HepG2 (cell line): ENCODE results near the gene SF3B6. TPM values are rescaled to one million over a fixed set of nuclear protein-coding genes. Genes with fewer than 3 reads are reported as not detected.

Experiments used
- ATAC-seq: fragments of 200-7000 bp; cut with Tn5 transposase; 3 replicates; pipeline ENCODE4 v1.9.1; 2020; ENCODE audit warnings: mild to moderate bottlenecking, moderate library complexity
- BruUV-seq: library from RNA; stranded (reverse); fragments of 400-500 nt; replicated peaks from 2 replicates; lab custom pipeline; 2021; lab: Mats Ljungman, UMichigan
- CTCF ChIA-PET: fragments of 300-600 bp; formaldehyde crosslinking; extraction: SDS; loops from one replicate; lab custom pipeline; 2021; ENCODE audit warnings: low total read pairs, inconsistent platforms, low intra/inter-chr PET ratio; lab: Yijun Ruan, JAX
- POLR2A ChIA-PET: fragments of 350-600 bp; sonication (Branson Sonifier 250); formaldehyde crosslinking; loops from one replicate; lab custom pipeline; 2020; ENCODE audit warnings: antibody characterized with exemption, inconsistent platforms; lab: Yijun Ruan, JAX
- DNase-seq: peaks from one replicate; pipeline ENCODE4 v3.0.0-alpha.2; 2015; ENCODE audit warnings: low spot score
- FAIRE-seq: peaks from 3 replicates; lab custom pipeline; 2011; peaks lifted over from hg19 to GRCh38; lab: Jason Lieb, UNC
- H2AFZ ChIP-seq: one replicate; pipeline ENCODE4 v1.6.1; 2011; ENCODE audit warnings: low read length, inconsistent platforms
- H3K27ac ChIP-seq: fragments of 300-600 bp; 3 replicates; pipeline ENCODE4 v1.8.0; 2011; ENCODE audit warnings: mixed run types, mild to moderate bottlenecking, mixed read lengths, low read length, inconsistent platforms; ENCODE audit not compliant: insufficient read depth; ENCODE audit errors: extremely low read length
- H3K27me3 ChIP-seq, 2 experiments: fragments of 200-600 bp in 1 of 2; 2 replicates in 1 of 2; 3 replicates in 1 of 2; pipeline versions ENCODE4 v1.6.0 to v1.8.0; 2011; ENCODE audit warnings: low read length in 2 of 2, mild to moderate bottlenecking in 2 of 2, moderate library complexity in 2 of 2, inconsistent platforms in 1 of 2; ENCODE audit not compliant: insufficient read depth in 2 of 2, control insufficient read depth in 1 of 2
- H3K36me3 ChIP-seq, 2 experiments: fragments of 200-600 bp in 1 of 2; replicated peaks in 1 of 2; 2 replicates in 1 of 2; 3 replicates in 1 of 2; pipeline versions ENCODE4 v1.5.1 to v1.8.0; 2011; ENCODE audit warnings: low read length in 2 of 2, inconsistent platforms in 1 of 2; ENCODE audit not compliant: insufficient read depth in 2 of 2, control insufficient read depth in 1 of 2
- H3K4me1 ChIP-seq: 2 replicates; pipeline ENCODE4 v1.5.1; 2012; ENCODE audit warnings: low read length, inconsistent platforms; ENCODE audit not compliant: insufficient read depth
- H3K4me2 ChIP-seq: 2 replicates; pipeline ENCODE4 v1.6.0; 2011; ENCODE audit warnings: low read depth, low read length, inconsistent platforms
- H3K4me3 ChIP-seq, 3 experiments: fragments of 200-600 bp in 1 of 3; sonication (generic), shearing (Covaris generic) in 1 of 3; replicated peaks in 1 of 3; 2 replicates each; pipeline ENCODE4 v1.5.1; 2011 to 2016; ENCODE audit warnings: low read length in 3 of 3, inconsistent platforms in 2 of 3, low read depth in 2 of 3, mild to moderate bottlenecking in 2 of 3, control low read depth in 1 of 3, mixed read lengths in 1 of 3; ENCODE audit not compliant: insufficient read depth in 1 of 3
- H3K79me2 ChIP-seq: one replicate; pipeline ENCODE4 v1.6.1; 2011; ENCODE audit warnings: low read length, inconsistent platforms; ENCODE audit not compliant: insufficient read depth
- H3K9ac ChIP-seq: 2 replicates; pipeline ENCODE4 v1.6.0; 2011; ENCODE audit warnings: mild to moderate bottlenecking, low read depth, low read length, inconsistent platforms; ENCODE audit not compliant: insufficient read depth
- H3K9me3 ChIP-seq: 2 replicates; pipeline ENCODE4 v1.5.1; 2012; ENCODE audit warnings: mild to moderate bottlenecking, low read length
- H4K20me1 ChIP-seq: 2 replicates; pipeline ENCODE4 v1.6.0; 2011; ENCODE audit warnings: inconsistent platforms, mild to moderate bottlenecking, low read length, moderate library complexity; ENCODE audit not compliant: insufficient read depth
- DNMT3B ChIP-seq: conservative IDR thresholded peaks from 2 replicates; pipeline ENCODE4 v1.6.1; 2016; ENCODE audit warnings: missing biosample characterization, control low read depth
- POLR2AphosphoS2 ChIP-seq: IDR thresholded peaks from 2 replicates; pipeline ENCODE4 v1.6.1; 2011; ENCODE audit warnings: low read depth, low read length, improper control_type of control experiment
- ZSCAN20 ChIP-seq: sonication (generic); formaldehyde crosslinking; IDR thresholded peaks from 2 replicates; pipeline ENCODE4 v1.4.0; 2020; ENCODE audit warnings: missing genetic modification reagents, mild to moderate bottlenecking, borderline replicate concordance
- WGBS: methylation state at CpG from one replicate; pipeline ENCODE4 v1.1.6; 2017; ENCODE audit warnings: low lambda C conversion rate; 5-methylcytosine and 5-hydroxymethylcytosine counted together
- in situ Hi-C: cut with HindIII; loops from 2 replicates; pipeline ENCODE4 v1.10.0; 2017; ENCODE audit warnings: low pct_unique_long_range_greater_than_20kb; ENCODE audit not compliant: extremely low pct_ligation_motif_present
- intact Hi-C: fragments of 100-400 bp; cut with micrococcal nuclease; formaldehyde crosslinking; loops from one replicate; pipeline ENCODE4 v1.10.0; 2022; ENCODE audit not compliant: unreplicated experiment
- polyA plus RNA-seq, 8 experiments: library from polyadenylated mRNA; depleted of rRNA in 3 of 8; stranded (reverse) in 7 of 8; unstranded in 1 of 8; fragments of >200 nt; fragmentation: Illumina TruSeq in 4 of 8; extraction: Trizol in 4 of 8; gene quantifications; 2 replicates each; pipeline versions ENCODE4 v1.2.1 to v1.2.3, GENCODE V29; 2011 to 2016; ENCODE audit warnings: low read depth in 4 of 8, missing spikeins in 1 of 8, mixed read lengths in 1 of 8; ENCODE audit not compliant: insufficient read depth in 1 of 8
- total RNA-seq, 5 experiments: library from RNA; depleted of rRNA; stranded (reverse); fragments of >200 nt; fragmentation: Illumina TruSeq; extraction: Trizol; gene quantifications; 2 replicates each; pipeline ENCODE4 v1.2.3, GENCODE V29; 2016; ENCODE audit warnings: low read depth in 1 of 5
- TF ChIP-seq, protein P1 (sequence below): fragments of 450-650 bp; IDR thresholded peaks from 2 replicates; pipeline ENCODE4 v1.6.1; 2016

The SF3B6 gene
- total and polyA plus RNA-seq, 2 of the 13 experiments (the other 11 are each of a cell fraction or from before 2014, with no cell fraction given): 177 to 182 TPM

GRCh38 chr2:24073816-24074215, 2.3 kb downstream of the SF3B6 start:
- Histone ChIP-seq H4K20me1 (no peaks in the 10 kb centered on the region), H3K79me2 (peaks cover 28% of the 10 kb centered on the region)
- BruUV-seq: no TSS peak
- TF ChIP-seq DNMT3B (CRISPR knock-in tag): no peak
- TF ChIP-seq, all 625 proteins: peak for 0
- ATAC-seq (no peak), DNase-seq (no peak), FAIRE-seq (no peak)
- H2AFZ ChIP-seq: no peak overlapping the region
- H3K4me3 ChIP-seq: no peak overlapping the region
- H3K4me1 ChIP-seq: peaks cover 15% of the 10 kb centered on the region
- CTCF ChIA-PET: no interaction called here
- H3K27me3 ChIP-seq: no peaks in the 10 kb centered on the region; a peak in 1 of 5 replicates
- H3K9ac ChIP-seq: no peak overlapping the region
- POLR2A ChIA-PET: interaction anchor here (1.1 to 4.6 kb wide), 3 partner anchors 10 to 26 kb away, joined by 3 to 28 read pairs (median 5); partner anchors contain the start of genes TP53I3 and WDCP
- peaks cover 10 to 36% of the 10 kb centered on the region in 2 experiments for H3K36me3 ChIP-seq
- intact Hi-C loops (no loop called here), in situ Hi-C loops (no loop called here)
- H3K4me2 ChIP-seq: no peak overlapping the region
- WGBS: 97% methylated on average over 6 of the region's 6 CpGs
- H3K9me3 ChIP-seq: no peaks in the 10 kb centered on the region
- no peak overlapping the region for H3K27ac ChIP-seq

GRCh38 chr2:24072259-24072658, 3.9 kb downstream of the SF3B6 start:
- BruUV-seq: no TSS peak
- H3K9me3 ChIP-seq: no peaks in the 10 kb centered on the region
- DNase-seq: no peak
- no peaks in the 10 kb centered on the region for H4K20me1 ChIP-seq
- intact Hi-C loops: no loop called here
- peaks cover 10 to 47% of the 10 kb centered on the region in 2 experiments for H3K36me3 ChIP-seq
- no peak for FAIRE-seq
- H3K27me3 ChIP-seq: no peaks in the 10 kb centered on the region; a peak in 1 of 5 replicates
- H2AFZ ChIP-seq: no peak overlapping the region
- POLR2A ChIA-PET: interaction anchor here (0.6 to 4.6 kb wide), 2 partner anchors 12 to 146 kb away, joined by 3 to 28 read pairs; partner anchors contain the start of genes ATAD2B and TP53I3
- ATAC-seq: no peak
- H3K79me2 ChIP-seq: peaks cover 28% of the 10 kb centered on the region
- no peak for TF ChIP-seq DNMT3B (CRISPR knock-in tag)
- TF ChIP-seq, protein P1, sequence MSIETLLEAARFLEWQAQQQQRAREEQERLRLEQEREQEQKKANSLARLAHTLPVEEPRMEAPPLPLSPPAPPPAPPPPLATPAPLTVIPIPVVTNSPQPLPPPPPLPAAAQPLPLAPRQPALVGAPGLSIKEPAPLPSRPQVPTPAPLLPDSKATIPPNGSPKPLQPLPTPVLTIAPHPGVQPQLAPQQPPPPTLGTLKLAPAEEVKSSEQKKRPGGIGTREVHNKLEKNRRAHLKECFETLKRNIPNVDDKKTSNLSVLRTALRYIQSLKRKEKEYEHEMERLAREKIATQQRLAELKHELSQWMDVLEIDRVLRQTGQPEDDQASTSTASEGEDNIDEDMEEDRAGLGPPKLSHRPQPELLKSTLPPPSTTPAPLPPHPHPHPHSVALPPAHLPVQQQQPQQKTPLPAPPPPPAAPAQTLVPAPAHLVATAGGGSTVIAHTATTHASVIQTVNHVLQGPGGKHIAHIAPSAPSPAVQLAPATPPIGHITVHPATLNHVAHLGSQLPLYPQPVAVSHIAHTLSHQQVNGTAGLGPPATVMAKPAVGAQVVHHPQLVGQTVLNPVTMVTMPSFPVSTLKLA: peak; percentile 92
- TF ChIP-seq ZSCAN20: no peak
- 0 out of 2 replicates have a peak, but pooled peaks have one; percentile 20 for TF ChIP-seq POLR2AphosphoS2
- TF ChIP-seq, all 625 proteins: peak for 2
- no peak overlapping the region for H3K9ac ChIP-seq
- no peak overlapping the region for H3K4me2 ChIP-seq
- H3K4me3 ChIP-seq: no peak overlapping the region
- H3K27ac ChIP-seq: no peak overlapping the region
- WGBS: 83% methylated on average over 4 of the region's 4 CpGs
- peaks cover 15% of the 10 kb centered on the region for H3K4me1 ChIP-seq
- CTCF ChIA-PET: no interaction called here
- in situ Hi-C loops: no loop called here
